GM08714 (cell line): ENCODE data around the gene FLII.

Experiments used
- H3K4me3 ChIP-seq: fragments of 200-500 bp; sonication (Bioruptor generic); 2 replicates; pipeline ENCODE4 v1.5.1; 2014; ENCODE audit warnings: mild to moderate bottlenecking, low read length, inconsistent platforms
- ZNF274 ChIP-seq: IDR thresholded peaks from 2 replicates; pipeline ENCODE4 v1.6.1; 2012; ENCODE audit warnings: mild to moderate bottlenecking, low read depth, low read length

The FLII gene

GRCh38 chr17:18197535-18198194 is 60.9 kb downstream of the FLII start:
- H3K4me3 ChIP-seq = no peak overlapping the region
- no peak for TF ChIP-seq ZNF274

DNA sequence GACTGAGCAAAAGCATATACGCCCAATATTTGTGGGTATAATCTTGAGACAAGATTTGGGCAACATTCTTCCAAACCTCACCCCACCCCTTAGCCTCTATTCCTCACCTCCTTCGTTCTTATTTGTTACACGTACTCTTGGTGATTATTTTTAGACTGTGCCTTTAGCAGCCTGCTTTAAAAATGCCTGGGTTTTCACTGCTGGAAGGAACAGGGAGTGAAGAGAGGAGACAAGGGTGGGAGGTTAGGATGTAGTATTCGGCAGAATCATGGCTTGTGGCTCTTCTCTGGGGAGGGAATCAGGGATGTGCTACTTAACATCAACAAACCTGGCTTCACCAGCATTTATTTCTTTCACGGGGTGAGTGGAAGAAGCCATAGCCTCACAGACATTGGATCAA is 63.3 kb downstream of the FLII start:
- H3K4me3 ChIP-seq = no peak overlapping the region
- TF ChIP-seq ZNF274 = no peak
